Vagina (tissue), 2 donors: ENCODE data around the gene SLTM. TPM values are rescaled to one million over a fixed set of nuclear protein-coding genes. Genes with fewer than 3 reads are reported as not detected.
"Not testable (repeated sequence)": the region's sequence is repeated elsewhere in the genome, so short reads cannot be mapped to it uniquely, and the experiment has no call there.

ENCODE experiments used
- DNase-seq, 2 donors: peaks; one replicate each; pipeline ENCODE4 v3.0.0-alpha.2; 2017; ENCODE audit errors: extremely low spot score in 2 of 2
- H3K27ac ChIP-seq: fragments of 200-600 bp; sonication (generic); one replicate; pipeline ENCODE4 v1.5.1; 2019
- H3K27me3 ChIP-seq: fragments of 200-600 bp; sonication (generic); one replicate; pipeline ENCODE4 v1.5.1; 2019
- H3K36me3 ChIP-seq, 2 donors: fragments of 200-600 bp; sonication (generic); one replicate each; pipeline ENCODE4 v1.5.1; 2017 to 2019
- H3K4me1 ChIP-seq: fragments of 200-600 bp; sonication (generic); one replicate; pipeline ENCODE4 v1.5.1; 2019
- H3K4me3 ChIP-seq, 2 donors: fragments of 200-600 bp; sonication (generic); 1 replicate in 1 of 2; 2 replicates in 1 of 2; pipeline ENCODE4 v1.5.1; 2016 to 2019
- H3K9me3 ChIP-seq: fragments of 200-600 bp; sonication (generic); one replicate; pipeline ENCODE4 v1.5.1; 2019
- POLR2A ChIP-seq, 2 donors: fragments of 450-650 bp; IDR thresholded peaks; one replicate each; pipeline ENCODE4 v1.6.1; 2017; ENCODE audit warnings: antibody characterized with exemption in 2 of 2, mild to moderate bottlenecking in 2 of 2, moderate library complexity in 2 of 2
- POLR2AphosphoS5 ChIP-seq, 2 donors: sonication (generic); formaldehyde crosslinking; IDR thresholded peaks; one replicate each; pipeline ENCODE4 v1.9.0; 2017; ENCODE audit warnings: antibody characterized with exemption in 2 of 2, mild to moderate bottlenecking in 2 of 2, low read depth in 1 of 2; ENCODE audit not compliant: insufficient read depth in 1 of 2
- intact Hi-C: fragments of 100-400 bp; cut with DNase I; formaldehyde crosslinking; loops from one replicate; pipeline ENCODE4 v1.15.1; 2023
- total RNA-seq: library from RNA; depleted of rRNA; stranded (reverse); fragments of >200 nt; gene quantifications from one replicate; pipeline ENCODE4 v1.2.3, GENCODE V29; 2016
- TF ChIP-seq, protein P1 (sequence below), 3 experiments: fragments of 450-650 bp in 2 of 3; fragments of 200-600 bp in 1 of 3; sonication (generic) in 1 of 3; IDR thresholded peaks; one replicate each; pipeline ENCODE4 v1.5.1; 2017 to 2019; ENCODE audit warnings: antibody characterized with exemption in 3 of 3, mild to moderate bottlenecking in 2 of 3, moderate library complexity in 2 of 3

SLTM gene
- total RNA-seq, 1 donor from 2014 or later = 76.9 TPM

GRCh38 chr15:58856086-58856485 lies 77.4 kb downstream of the SLTM start:
- H3K27me3 ChIP-seq = no peaks in the 10 kb centered on the region
- H3K4me1 ChIP-seq = no peaks in the 10 kb centered on the region
- TF ChIP-seq POLR2AphosphoS5 (IDR thresholded peaks at IDR 0.05; ENCODE audit: insufficient read depth in 1 of 2, low read depth in 1 of 2) (no peak), POLR2A (IDR thresholded peaks at IDR 0.05) (no peak)
- TF ChIP-seq, protein P1, sequence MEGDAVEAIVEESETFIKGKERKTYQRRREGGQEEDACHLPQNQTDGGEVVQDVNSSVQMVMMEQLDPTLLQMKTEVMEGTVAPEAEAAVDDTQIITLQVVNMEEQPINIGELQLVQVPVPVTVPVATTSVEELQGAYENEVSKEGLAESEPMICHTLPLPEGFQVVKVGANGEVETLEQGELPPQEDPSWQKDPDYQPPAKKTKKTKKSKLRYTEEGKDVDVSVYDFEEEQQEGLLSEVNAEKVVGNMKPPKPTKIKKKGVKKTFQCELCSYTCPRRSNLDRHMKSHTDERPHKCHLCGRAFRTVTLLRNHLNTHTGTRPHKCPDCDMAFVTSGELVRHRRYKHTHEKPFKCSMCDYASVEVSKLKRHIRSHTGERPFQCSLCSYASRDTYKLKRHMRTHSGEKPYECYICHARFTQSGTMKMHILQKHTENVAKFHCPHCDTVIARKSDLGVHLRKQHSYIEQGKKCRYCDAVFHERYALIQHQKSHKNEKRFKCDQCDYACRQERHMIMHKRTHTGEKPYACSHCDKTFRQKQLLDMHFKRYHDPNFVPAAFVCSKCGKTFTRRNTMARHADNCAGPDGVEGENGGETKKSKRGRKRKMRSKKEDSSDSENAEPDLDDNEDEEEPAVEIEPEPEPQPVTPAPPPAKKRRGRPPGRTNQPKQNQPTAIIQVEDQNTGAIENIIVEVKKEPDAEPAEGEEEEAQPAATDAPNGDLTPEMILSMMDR (IDR thresholded peaks at IDR 0.05) = no peak
- intact Hi-C loops = no loop called here
- DNase-seq = no peak
- no peaks in the 10 kb centered on the region for H3K9me3 ChIP-seq
- H3K27ac ChIP-seq = no peak overlapping the region
- H3K4me3 ChIP-seq = no peak overlapping the region
- peaks cover 0 to 3% of the 10 kb centered on the region in 2 donors for H3K36me3 ChIP-seq

- Histone ChIP-seq H3K4me1 (no peaks in the 10 kb centered on the region), H3K36me3 (peaks cover 0 to 3% of the 10 kb centered on the region in 2 donors), H3K4me3 (no peak overlapping the region), H3K27me3 (no peaks in the 10 kb centered on the region), H3K9me3 (no peaks in the 10 kb centered on the region), H3K27ac (no peak overlapping the region)
- no peak for DNase-seq
- intact Hi-C loops = no loop called here
- TF ChIP-seq POLR2A (IDR thresholded peaks at IDR 0.05) (no peak), POLR2AphosphoS5 (IDR thresholded peaks at IDR 0.05; ENCODE audit: insufficient read depth in 1 of 2, low read depth in 1 of 2) (no peak)
- TF ChIP-seq, protein P1 (IDR thresholded peaks at IDR 0.05) = no peak
Observed at GRCh38 chr15:58854593-58854992, 78.9 kb downstream of the SLTM start.

DNA sequence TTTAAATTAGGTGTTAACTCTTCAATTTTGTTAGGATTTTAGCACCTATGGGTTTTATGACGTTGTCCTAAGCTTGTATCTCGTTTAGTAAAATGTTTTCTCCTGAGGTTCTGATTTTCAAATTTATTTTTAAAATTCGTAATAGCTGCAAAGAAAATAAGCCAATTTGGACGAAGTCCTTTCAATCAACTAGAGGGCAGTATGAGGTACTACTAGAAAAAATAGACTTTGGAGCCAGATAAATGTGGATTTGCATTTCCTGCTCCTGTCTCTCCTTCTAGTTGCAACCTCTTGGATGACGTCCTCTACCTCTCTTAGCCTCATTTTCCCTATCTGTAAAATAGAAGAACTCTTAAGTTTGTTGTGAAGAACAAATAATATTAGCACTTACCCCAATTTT lies 81.1 kb downstream of the SLTM start:
- no peaks in the 10 kb centered on the region for H3K27me3 ChIP-seq
- no peaks in the 10 kb centered on the region for H3K9me3 ChIP-seq
- intact Hi-C loops = no loop called here
- no peak overlapping the region for H3K27ac ChIP-seq
- TF ChIP-seq, protein P1 (IDR thresholded peaks at IDR 0.05) = no peak
- no peak for TF ChIP-seq POLR2A (IDR thresholded peaks at IDR 0.05)
- TF ChIP-seq POLR2AphosphoS5 (IDR thresholded peaks at IDR 0.05; ENCODE audit: insufficient read depth in 1 of 2, low read depth in 1 of 2) = no peak
- DNase-seq = no peak
- H3K36me3 ChIP-seq = peaks cover 0 to 16% of the 10 kb centered on the region in 2 donors
- no peak overlapping the region for H3K4me3 ChIP-seq
- no peaks in the 10 kb centered on the region for H3K4me1 ChIP-seq

DNA sequence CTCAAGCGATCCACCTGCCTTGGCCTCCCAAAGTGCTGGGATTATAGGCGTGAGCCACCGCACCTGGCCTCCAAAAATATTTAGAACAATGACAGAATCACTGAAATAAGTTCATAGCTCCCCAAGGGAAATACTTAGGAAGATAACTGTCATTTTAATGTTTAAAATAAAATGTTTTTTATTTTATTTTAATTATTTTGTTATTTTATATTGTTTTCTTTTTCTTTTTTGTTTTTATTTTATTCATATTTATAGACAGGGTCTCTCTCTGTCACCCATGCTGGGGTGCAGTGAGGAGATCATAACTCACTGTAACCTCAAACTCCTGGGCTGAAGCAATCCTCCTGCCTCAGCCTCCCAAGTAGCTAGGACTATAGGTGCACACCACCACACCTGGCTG lies 82.3 kb downstream of the SLTM start:
- peaks cover 0 to 18% of the 10 kb centered on the region in 2 donors for H3K36me3 ChIP-seq
- H3K9me3 ChIP-seq, H3K27ac ChIP-seq, H3K27me3 ChIP-seq, DNase-seq, intact Hi-C loops, H3K4me1 ChIP-seq, H3K4me3 ChIP-seq: not testable (repeated sequence)

DNA sequence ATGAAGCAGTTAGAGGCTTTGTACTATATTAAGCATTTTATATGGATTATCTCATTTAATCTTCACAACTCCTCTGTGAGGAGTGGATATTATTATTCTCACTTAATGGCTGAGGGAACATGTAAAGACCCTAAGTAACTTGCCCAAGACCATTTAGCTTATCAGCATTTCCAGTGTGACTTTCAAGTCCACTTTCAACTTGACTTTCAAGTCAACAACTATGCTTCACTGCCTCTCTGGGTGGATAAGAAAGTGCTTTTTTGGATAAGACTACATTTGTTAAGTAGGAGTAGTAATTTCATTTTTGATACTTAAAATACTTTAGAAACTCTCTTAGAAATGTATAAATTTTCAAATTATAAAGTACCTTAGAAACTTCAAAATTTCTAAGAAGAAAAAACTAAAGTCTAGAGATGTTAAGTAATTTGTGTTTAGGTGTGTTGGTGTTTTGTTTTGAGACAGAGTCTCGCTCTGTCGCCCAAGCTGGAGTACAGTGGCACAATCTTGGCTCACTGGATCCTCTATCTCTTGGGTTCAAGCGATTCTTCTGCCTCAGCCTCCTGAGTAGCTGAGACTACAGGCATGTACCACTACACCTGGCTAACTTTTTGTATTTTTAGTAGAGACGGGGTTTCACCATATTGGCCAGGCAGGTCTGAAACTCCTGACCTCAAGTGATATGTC lies 90.6 kb downstream of the SLTM start:
- DNase-seq = no peak
- Histone ChIP-seq H3K27ac (no peak overlapping the region), H3K4me1 (no peaks in the 10 kb centered on the region), H3K9me3 (no peaks in the 10 kb centered on the region), H3K36me3 (peaks cover 0 to 7% of the 10 kb centered on the region in 2 donors), H3K4me3 (no peak overlapping the region), H3K27me3 (no peaks in the 10 kb centered on the region)
- TF ChIP-seq POLR2A (IDR thresholded peaks at IDR 0.05) = no peak
- TF ChIP-seq, protein P1 (IDR thresholded peaks at IDR 0.05) = no peak
- no peak for TF ChIP-seq POLR2AphosphoS5 (IDR thresholded peaks at IDR 0.05; ENCODE audit: insufficient read depth in 1 of 2, low read depth in 1 of 2)
- intact Hi-C loops = no loop called here
